ENCODE measurements around the gene ZP4.
"Not testable (repeated sequence)": the region's sequence is repeated elsewhere in the genome, so short reads cannot be mapped to it uniquely, and the experiment has no call there.

Gene ZP4

GRCh38 chr1:237877631-237878030 is 13.1 kb downstream of the ZP4 start:
- DNase-seq (ENCODE audit: low read depth), result no peak

GRCh38 chr1:237875291-237875690 is 15.4 kb downstream of the ZP4 start:
- DNase-seq (ENCODE audit: low read depth), result no peak

GRCh38 chr1:237873487-237874211 is 17.1 kb downstream of the ZP4 start:
- no peak for DNase-seq (ENCODE audit: low read depth)

- DNase-seq (ENCODE audit: low read depth), result no peak
Measured at GRCh38 chr1:237868817-237869600, 21.7 kb downstream of the ZP4 start.

- no peak for DNase-seq (ENCODE audit: low read depth)
Measured at GRCh38 chr1:237867380-237867888, 23.3 kb downstream of the ZP4 start.

GRCh38 chr1:237864338-237865244 is 26.1 kb downstream of the ZP4 start:
- DNase-seq (ENCODE audit: low read depth), result no peak

GRCh38 chr1:237863234-237863633 is 27.5 kb downstream of the ZP4 start:
- DNase-seq (ENCODE audit: low read depth), result no peak

- no peak for DNase-seq (ENCODE audit: low read depth)
Measured at GRCh38 chr1:237861944-237862343, 28.8 kb downstream of the ZP4 start.

- no peak for DNase-seq (ENCODE audit: low read depth)
Measured at GRCh38 chr1:237858992-237859391, 31.7 kb downstream of the ZP4 start.

- no peak for DNase-seq (ENCODE audit: low read depth)
Measured at GRCh38 chr1:237857455-237857854, 33.3 kb downstream of the ZP4 start.

- DNase-seq (ENCODE audit: low read depth), result no peak
Measured at GRCh38 chr1:237852342-237852741, 38.4 kb downstream of the ZP4 start.

GRCh38 chr1:237851210-237851845 is 39.4 kb downstream of the ZP4 start:
- DNase-seq (ENCODE audit: low read depth), result no peak

- not testable (repeated sequence) for DNase-seq (ENCODE audit: low read depth)
Measured at GRCh38 chr1:237843516-237843915, 47.2 kb downstream of the ZP4 start.

- no peak for DNase-seq (ENCODE audit: low read depth)
Measured at GRCh38 chr1:237841485-237841884, 49.2 kb downstream of the ZP4 start.

GRCh38 chr1:237838904-237839534 is 51.7 kb downstream of the ZP4 start:
- no peak for DNase-seq (ENCODE audit: low read depth)

- DNase-seq (ENCODE audit: low read depth), result no peak
Measured at GRCh38 chr1:237838320-237838719, 52.4 kb downstream of the ZP4 start.

GRCh38 chr1:237834461-237834860 is 56.3 kb downstream of the ZP4 start:
- no peak for DNase-seq (ENCODE audit: low read depth)

- DNase-seq (ENCODE audit: low read depth), result no peak
Measured at GRCh38 chr1:237834048-237834447, 56.7 kb downstream of the ZP4 start.

GRCh38 chr1:237832858-237833257 is 57.9 kb downstream of the ZP4 start:
- DNase-seq (ENCODE audit: low read depth), result no peak

All from activated T-cell treated with anti-CD3 and anti-CD28 coated beads for 24 hours (primary cell).